CD4-positive, alpha-beta T cell treated with Interferon gamma for 1 hour (primary cell): Measurements from ENCODE around the gene SLC7A1.

Source experiments
- DNase-seq: peaks from one replicate; pipeline ENCODE4 v3.0.0-alpha.2; 2020

SLC7A1 gene

DNA sequence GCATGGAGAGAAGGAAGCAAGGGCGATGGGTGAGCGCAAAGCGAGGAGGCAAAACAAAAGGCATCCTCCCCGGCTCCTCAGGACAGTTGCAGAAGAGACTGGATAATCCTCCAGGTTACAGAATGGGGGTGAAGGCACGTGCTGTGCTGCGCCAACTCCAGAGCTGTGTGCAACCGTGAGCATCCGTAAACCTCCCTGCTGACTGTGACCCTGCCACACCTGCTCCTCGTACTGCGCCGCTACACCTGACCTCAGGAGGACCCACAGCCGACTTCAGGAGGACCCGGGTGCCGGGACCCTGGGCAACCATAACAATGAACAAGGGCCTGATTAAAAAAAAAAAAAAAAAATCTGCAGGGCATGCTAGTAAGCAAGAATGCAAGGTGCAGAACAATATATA is 68.7 kb downstream of the SLC7A1 start:
- no peak for DNase-seq

DNA sequence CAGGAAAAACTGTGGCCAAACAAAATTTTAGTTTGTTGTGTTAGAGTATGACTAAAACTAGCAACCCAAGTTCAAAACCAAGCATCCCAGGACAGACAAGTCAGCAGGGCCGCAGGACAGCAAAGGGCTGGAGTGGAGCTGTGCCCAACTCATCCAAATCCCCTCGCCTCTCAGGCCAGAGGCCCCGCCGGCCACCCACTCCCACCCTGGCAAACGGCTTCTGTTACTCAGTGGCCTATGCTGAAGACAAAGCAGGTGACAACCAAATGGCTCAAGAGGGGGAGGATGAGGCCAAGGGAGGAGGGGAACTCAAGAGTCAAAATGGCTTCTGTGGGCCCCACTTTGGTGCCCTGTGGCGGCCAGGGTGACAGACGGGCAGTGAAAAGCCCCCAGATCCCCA is 69.7 kb downstream of the SLC7A1 start:
- no peak for DNase-seq

DNA sequence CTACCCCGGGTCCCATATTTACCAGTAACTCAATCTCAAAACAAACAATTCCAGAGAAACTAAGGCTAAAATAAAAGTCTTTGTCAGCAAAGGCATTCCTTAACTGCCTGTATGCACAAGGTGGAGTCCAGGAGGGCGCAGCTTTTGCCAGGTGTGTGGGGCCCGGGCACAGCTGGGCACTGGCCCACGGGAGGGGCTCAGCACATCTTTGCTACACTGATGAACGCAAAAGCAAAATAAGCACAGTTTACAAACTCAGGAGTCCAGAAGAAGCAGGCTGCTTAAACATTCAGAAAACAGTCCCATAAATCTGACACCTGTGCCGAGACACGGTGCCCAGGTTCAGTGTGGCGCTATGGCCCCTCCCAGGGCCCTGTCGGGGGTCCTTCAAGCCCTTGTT is 70.8 kb downstream of the SLC7A1 start:
- no peak for DNase-seq

DNA sequence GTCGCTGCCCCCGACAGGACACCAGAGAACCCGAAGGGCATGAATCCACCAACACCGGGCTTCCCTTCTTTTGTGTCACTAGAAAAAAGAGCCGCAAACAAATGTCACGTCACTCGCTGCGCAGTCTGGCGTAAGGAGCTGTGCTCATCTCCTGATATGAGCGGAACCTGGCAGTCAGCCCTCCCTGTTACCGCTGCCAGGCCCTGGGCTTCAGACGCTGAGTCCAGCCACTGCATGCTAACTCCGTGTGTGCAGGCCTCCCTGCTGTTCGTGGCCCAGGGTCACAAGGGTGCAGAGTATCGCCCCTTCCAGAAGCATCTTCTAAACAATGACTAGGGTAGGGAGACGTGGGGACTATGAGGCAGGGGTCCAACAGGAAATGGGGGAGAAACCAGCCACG is 71.3 kb downstream of the SLC7A1 start:
- no peak for DNase-seq

DNA sequence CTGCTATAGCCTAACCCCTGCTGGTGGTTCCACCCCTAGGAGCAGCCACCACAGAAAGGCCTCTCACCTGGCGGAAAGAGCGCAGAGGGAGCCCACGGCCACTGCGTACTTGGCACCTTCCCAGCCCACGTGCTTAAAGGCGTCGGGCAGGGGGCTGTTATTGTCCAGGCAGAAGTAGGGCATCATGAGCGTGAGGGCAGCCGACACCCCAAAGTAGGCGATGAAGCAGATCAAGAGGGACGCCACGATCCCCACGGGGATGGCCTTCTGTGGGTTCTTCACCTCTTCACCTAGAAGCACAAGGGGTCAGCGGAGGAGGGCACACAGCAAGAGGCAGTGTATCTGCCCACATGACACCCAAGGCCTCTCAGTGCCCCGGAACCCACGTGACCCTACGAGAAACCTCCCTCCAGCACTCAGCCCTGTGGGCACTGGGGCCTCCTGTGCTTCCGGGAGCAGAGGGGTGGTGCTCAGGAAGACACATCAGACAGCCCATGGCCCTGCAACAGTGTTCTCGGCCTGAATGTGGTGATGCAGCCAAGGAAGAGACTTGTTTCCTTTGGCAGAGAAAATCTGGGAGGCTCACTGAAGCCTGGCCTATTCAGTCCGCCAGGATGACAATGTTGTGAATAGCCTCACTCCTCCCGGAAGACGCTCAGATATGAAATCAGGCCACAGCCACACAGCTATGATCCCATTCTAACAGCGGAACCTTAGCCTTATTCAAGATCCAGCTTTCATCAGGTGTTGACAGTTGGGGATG is 72.1 kb downstream of the SLC7A1 start:
- DNase-seq: no peak

DNA sequence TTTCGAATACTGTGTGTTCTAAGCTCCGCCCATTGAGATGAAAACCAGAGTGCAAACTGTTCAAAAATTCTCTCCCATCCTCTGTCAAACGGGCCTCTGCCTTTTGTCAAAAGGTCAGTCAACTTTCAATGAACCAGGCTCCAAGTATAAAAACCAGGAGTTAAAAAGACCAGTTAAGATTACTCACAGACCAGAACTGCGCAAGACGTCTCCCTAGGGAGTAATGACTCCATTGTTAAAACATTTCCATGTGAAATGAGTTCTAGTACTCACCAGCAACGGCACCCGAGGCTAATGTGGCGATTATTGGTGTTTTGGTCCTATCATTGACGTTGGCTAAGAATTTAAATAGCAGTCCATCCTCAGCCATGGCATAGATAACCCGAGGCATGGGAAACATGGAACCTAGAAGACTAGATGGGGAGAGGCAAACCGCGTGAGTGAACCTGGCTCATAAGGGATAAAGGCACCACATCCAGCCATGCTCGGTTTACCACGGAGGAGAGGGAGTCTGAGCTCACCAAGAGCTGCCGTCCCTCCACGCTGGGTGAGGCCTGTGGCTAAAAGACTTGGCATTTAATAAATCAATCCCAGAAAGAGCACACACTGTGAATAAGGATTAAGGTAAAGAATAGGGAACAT is 73.3 kb downstream of the SLC7A1 start:
- no peak for DNase-seq

DNA sequence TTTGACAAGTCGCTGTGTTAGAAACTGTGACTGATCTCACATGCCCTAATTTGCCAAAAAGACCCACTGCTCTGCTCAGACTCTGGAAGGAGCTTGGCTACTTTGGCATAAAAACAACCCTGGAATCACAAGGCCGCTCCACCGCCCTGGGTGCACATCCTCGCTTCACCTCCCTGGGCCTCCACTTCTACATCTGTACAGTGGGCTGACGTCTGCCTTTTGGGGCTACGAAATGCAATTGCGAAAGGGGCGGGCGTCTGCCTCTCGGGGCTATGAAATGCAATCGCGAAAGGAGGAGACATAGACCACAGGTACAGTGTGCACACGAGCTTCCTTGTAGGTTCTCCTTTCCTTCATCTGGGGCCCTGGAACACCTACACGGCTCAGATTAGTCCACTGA is 74.2 kb downstream of the SLC7A1 start:
- no peak for DNase-seq

DNA sequence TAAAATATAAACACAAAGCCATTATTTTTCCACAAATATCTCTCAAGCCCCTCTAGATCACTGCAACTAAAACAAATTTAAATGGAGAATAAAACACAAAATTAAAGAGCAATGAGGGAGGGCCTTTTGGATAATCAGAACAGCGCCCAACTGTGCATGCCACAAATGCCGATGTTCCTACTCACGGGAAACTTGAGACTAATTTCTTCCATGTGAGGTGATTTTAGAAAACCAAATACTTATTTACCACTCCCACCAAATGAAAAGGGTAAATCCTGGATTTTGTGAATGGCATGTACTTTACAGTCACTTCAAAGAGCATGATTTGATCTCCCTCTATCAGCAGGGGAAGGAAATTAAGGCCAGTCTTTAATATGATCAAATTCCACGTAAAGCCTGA is 74.8 kb downstream of the SLC7A1 start:
- DNase-seq: no peak

DNA sequence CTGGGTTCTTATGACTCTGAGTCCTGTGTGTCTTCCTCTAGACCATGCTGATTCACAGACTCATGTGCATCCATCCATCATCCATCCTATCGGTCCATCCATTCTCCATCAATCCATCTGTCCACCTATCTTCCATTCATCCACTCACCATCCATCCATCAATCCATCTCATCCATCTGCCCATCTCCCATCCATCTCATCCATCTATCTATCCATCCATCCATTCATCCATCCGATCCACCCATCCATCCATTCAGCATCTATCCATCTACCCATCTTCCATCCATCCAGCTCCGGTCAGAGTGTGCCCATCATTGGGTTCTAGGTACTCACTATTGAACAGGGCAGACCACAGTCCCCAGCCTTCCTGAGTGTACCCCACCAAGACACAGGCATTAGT is 75.6 kb downstream of the SLC7A1 start:
- no peak for DNase-seq

DNA sequence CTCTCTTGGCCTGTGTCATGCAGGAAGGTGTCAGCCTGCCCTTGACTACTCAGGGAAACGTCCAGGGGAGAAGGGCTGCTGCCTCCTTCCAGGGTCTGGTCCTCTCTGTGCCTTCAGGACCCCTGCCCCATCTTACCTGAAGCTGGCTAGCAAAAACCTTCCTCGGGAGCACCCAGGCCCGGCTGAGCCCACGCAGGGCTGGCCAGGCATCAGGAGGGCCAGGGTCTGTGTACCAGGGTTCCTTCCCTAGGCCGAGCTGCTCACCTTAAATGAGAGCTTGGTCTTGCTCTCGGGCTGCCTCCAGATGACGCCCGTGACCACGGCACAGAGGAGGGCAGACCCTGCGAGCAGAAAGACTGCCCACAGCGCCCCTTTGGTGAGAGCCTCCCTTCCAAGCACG is 78.6 kb downstream of the SLC7A1 start:
- no peak for DNase-seq

DNA sequence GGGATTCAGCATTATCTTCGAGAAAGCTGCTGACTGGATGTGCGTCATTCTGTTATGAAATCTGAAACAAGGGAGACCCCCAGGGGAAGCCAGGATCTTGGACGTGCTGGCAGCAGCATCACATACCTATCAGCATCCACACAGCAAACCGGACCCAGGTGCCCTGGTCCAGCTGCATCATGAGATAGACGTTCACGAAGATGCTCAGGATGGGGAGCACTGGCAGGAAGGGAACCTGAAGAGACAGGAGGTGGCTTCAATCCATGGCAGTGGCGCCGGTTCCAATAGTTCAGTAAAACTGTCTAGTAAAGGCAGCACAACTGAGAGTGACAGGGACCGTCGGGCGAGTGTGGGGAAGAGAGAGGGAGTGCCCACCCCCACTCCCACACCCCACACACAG is 79.5 kb downstream of the SLC7A1 start:
- DNase-seq: no peak

DNA sequence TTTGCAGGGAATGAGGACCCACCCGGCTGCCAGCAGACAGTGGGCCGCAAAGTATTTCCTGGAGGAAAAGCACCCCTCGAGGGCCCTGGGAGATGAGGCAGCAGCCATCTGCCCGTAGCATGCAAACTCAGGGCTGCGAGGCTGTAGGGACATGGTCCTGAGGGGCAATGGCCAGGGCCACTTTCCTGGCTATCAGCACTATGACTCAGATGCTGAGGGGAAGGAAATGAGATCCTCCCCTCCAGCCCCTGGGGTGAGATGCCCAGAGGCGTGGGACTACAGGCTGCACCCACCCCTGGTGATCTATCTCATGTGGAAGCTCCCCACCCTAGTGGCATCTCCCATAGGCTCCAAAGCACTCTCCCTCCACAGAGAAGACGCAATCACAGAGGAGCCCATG is 80.1 kb downstream of the SLC7A1 start:
- no peak for DNase-seq

DNA sequence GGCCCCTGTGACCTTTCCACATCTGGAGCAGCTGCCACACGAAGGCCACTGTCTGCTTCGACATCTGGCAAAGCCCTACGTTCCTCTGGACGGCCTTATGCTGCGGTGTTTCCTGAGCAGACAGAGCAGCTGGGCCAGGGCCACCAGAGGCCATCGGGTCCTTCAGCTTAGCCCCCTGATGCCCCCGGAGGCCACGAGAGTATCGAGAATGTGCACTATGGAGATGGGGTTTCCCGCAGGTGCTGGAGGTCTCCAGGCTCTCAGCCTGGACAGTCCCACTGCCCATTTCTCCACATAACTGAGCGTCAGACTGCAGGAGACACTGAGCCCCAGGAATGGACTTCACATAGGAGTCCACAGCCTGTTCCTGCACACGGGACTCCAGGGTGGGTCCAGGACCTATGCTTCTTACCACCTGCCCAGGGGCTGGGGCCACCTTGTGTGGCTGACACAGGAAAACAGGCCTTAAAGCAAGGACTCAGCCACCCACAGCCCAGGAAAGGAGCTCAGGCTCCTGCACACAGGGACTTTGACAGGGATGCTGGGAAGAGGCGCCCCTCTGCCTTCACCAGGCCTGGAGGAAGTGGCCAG is 80.7 kb downstream of the SLC7A1 start:
- DNase-seq: no peak

DNA sequence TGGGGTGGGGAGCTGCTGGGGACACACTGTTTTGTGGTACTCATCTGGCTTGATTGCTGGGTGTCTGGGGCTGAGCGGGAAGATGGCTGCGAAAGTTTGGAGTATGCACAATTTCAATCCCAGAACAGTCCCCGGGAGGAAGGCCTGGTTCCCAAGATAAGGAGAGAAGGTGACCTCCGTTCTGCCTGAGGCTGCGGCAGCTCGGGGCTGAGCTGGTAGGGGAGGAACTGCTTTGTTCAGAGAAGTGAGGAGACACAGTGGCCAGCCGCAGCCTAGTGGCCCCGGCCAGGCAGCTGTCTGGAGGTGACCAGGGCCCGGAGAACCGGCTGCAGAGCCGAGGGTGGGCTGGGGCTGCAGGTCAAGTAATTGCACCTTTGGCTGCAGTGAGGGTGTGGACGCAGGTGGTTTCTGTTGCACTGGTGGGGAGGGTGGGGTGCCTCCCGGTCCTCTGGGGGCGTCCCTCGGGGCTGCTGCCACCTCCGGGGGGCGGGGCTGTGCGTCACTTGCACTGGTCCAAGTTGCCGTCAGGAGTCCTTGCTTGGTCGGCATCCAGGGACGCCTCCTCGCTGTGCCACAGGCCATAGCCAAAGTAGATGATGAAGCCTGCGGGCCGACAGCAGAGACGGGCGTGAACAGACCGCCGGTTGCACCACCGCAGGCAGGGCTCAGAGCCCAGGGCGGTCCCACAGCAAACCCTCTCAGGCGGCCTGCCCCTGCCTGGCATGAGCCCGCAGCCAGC is 81.3 kb downstream of the SLC7A1 start:
- no peak for DNase-seq

DNA sequence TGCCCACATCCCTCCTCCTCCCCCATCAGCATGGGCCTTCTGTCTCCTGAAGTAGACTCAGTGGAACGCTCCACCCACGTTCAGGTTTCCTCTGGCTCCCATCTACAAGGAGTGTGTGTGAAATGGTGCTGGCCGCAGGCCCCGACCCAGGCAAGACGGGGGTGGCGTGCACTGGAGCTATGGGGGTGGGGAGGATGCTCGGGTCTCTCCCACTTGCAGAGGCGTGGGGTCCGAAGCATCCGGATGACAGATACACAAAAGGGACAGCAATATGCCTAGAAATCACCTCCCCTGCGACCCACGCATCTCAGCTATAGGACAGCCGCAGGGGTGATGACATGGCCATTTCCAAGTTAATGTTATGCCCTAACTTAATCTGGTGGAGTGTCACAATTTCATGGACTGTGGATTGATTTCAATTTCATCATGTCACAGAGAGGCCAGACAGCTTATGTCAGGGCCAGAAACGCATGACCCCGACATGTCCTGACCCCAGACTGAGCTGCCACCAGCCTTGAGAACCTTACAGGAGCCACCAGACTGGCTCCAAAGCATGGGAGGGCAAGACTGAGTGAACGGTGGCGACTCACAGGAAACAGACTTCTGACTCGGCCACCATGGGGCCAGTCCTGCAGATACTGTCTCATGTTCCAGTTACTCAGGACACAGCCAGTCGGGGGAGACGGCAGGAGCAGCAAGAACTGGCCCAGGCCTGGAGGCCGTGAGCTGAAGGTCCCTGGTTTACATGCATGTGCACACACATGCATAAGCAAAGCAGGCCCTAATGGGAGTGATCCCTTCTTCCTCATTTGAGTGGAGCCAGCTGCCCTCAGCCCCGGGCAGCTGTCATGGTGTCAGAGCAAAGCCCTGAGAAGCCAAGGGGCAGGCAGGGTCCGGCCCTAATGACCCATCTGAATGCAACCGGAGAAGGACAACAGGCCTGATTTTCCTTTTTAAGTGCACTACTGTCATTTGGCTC is 82.2 kb downstream of the SLC7A1 start:
- DNase-seq: no peak

DNA sequence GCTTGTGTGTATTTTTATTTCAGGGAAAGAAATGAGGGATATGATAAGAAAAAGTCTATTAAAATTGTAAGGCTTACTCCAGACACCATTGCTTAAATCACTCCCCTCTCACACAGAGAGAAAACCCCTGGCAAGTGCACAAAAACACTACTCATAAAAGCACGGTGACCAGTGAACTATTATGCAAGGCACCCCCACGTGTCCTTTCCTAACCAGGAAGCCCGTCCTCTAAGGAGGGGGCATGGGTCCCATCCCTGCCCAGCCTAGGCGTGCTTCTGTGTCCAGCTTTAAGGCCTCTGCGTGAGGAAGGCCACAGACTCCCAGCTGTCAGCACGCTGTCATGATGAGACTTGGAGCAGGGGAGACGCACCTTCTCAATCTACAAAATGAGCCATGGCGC is 83.5 kb downstream of the SLC7A1 start:
- no peak for DNase-seq

DNA sequence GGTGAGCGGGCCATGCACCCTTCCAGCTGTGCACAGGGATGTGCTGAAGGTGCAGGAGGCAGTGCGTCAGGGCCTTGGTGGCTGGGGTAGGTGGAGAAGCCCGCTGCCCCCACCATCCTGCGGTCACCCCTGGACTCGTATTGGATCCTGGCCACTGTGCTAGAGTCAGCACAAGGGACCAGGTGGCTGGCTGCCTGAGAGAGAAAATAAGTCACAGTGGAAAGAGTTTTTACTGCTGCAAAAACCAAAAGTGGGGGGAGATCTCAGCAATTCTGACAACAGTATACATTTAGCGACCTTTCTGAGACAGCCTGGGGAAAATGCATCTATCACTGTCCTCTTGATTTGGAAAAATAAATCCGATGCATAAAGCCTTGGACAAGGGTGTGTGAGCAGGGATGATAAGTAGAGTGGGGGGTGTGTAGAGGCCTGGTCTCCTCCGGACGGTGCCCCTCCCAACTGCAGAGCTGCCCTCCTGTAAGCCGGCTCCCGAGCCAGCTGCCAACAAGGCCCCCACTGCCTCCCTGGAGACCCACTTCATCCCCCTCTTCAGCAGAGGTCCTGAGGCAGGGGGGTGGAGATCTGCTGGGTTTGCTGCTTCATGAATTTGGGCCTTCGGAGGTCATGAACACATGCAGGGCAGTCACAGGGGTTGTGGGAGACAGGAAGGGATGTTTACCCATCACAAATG is 84.2 kb downstream of the SLC7A1 start:
- no peak for DNase-seq

DNA sequence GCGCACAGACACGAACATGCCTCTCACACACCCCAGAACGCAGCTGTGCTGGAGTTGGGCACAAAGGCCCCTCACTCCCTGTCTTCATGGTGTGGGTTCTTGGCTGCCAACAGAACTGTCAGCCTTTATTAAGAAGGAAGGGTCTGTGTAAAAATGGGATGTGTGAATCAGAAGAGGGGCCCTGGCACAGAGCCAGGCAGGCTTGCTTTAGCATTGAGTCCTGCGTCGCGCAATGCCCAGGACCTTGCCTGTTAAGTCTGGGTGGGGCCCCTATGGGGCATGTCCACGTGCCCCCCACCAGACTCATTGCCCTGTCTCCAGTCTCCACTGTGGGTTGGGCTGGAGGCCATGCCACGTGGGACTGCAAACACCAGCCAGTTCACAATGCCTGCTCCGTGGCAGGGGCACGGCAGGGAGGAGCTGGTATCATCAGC is 84.8 kb downstream of the SLC7A1 start:
- DNase-seq: no peak

DNA sequence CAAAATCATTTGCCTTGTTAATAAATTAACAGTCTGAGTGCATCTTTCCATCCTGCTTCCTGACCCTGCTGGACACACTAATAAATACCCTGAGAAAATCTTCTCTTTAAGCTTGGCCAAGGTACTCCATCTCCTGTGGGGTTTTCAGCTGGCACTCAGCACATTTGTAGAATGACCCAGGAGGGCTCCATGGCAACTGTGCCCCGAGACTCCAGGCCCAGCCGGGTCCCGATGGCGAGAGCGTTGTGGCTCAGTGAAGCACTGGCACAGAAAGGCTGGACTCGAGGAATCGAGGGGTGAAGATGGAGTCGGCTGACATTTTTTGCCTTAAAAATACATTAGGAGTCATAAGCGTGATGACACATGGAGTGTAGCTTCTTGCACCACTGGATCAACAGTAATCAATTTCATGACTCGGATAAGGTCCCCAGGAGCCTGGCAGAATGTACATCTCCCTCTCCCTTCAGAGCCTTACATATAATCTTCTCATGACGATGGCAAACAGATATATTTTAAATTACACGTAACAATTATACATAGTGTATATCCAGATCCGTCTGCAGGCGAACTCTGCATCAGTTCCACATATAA is 85.4 kb downstream of the SLC7A1 start:
- no peak for DNase-seq

DNA sequence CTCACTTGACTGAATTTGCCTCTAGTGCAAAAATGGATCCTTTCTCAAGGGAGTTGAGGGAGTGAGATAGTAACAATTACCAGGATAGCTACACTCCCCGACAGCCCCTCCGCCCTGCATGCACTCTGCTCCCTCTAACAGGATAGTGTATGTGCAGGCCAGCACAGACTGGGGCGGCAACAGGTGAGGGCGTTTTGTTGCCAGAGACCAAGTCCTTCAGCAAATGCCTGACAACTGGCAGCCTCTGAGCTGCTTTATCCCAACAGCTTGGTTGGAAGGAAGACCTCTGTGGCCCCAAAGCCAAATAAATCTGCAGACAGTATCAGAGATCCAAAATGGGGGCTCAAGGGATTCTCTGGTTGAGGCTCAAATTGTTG is 86.6 kb downstream of the SLC7A1 start:
- DNase-seq: no peak

DNA sequence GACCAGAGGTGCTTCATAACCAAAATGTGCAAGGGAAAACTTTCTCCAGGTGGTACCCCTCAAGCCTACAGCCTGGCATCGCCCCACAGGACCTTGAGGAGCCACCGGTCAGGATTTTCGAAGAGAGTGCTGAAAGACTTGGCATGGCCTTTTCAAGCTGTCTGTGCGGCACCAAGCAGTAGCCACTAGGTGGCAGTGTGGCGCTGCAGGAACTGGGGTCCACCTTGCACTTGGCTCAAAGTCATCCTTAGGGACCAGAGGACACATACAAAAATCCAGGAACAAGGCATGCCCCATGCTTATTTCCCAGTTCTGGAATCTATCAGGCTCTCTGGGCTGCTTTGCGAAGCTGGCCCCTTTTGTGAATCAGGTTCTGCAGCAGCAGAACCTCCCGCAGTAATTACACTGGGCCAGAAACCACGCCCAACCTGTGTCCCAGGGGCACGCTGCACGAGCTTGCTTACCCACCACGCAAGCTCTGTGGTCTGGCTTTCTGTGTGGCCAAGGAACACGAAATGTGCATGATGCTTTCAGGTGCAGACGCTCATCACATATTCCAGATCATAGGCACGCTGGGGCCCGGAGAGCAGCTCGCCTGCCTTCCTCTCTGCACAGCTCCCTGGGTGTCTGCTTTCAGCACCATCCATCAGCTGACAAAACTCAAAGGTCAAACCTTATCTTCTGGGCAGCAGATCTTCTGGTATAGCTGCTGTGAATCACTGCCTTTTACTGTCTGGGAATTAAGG is 87.2 kb downstream of the SLC7A1 start:
- DNase-seq: peak; percentile 60
